Endothelial cell of umbilical vein (primary cell): ENCODE measurements around the gene FZD2.

ENCODE experiments used
- POLR2AphosphoS5 ChIP-seq: IDR thresholded peaks from 2 replicates; pipeline ENCODE4 v1.6.1; 2012; ENCODE audit warnings: low read depth, mild to moderate bottlenecking, control low read depth, low read length, moderate library complexity; ENCODE audit not compliant: insufficient read depth
- TF ChIP-seq, protein P1 (sequence below), 2 donors: IDR thresholded peaks; 1 replicate in 1 of 2; 2 replicates in 1 of 2; pipeline ENCODE4 v1.5.1; 2011; ENCODE audit warnings: low read length in 2 of 2, mild to moderate bottlenecking in 2 of 2, moderate library complexity in 2 of 2, control low read depth in 1 of 2, inconsistent platforms in 1 of 2, low read depth in 1 of 2; ENCODE audit not compliant: insufficient read depth in 1 of 2; ENCODE audit errors: extremely low read depth in 1 of 2

DNA sequence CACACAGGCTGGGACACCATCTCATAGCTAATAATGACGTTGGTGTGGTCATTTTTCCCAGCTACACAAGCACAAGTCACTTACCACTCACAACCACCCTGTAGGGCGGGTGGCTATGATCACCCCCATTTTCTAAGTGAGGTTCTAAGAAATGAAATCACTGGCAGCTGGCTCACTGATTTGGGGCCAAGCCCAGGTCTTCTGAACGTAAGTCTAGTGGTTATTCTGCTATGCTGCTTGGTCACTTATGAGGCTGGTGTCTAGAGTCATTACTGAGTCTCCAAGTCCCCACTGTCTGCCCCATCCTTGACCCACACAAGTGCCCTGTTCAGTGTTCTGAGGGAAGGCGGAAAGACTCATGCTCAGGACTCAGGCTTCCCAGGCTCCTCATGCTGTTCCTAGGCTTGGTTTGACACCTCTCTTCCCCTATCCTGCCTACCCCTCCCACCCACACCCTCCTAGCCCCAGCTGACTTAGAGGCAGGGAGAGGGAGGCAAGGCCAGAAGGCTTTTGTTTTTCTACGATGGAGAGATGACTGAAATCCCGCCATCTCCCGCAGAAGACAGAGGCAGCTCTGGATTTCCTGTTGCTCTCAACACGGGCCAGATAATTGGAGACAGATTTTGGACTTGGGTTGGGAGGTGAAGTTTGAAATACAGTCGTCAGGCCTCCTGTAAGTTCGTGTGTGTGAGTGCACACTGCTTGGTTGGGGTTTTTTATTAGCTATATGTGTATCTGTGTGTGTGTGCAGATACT is 32.2 kb downstream of the FZD2 start:
- TF ChIP-seq, protein P1, sequence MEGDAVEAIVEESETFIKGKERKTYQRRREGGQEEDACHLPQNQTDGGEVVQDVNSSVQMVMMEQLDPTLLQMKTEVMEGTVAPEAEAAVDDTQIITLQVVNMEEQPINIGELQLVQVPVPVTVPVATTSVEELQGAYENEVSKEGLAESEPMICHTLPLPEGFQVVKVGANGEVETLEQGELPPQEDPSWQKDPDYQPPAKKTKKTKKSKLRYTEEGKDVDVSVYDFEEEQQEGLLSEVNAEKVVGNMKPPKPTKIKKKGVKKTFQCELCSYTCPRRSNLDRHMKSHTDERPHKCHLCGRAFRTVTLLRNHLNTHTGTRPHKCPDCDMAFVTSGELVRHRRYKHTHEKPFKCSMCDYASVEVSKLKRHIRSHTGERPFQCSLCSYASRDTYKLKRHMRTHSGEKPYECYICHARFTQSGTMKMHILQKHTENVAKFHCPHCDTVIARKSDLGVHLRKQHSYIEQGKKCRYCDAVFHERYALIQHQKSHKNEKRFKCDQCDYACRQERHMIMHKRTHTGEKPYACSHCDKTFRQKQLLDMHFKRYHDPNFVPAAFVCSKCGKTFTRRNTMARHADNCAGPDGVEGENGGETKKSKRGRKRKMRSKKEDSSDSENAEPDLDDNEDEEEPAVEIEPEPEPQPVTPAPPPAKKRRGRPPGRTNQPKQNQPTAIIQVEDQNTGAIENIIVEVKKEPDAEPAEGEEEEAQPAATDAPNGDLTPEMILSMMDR (IDR thresholded peaks at IDR 0.05; ENCODE audit: extremely low read depth in 1 of 2, insufficient read depth in 1 of 2, low read depth in 1 of 2, low read length in 2 of 2) = no peak
- no peak for TF ChIP-seq POLR2AphosphoS5
